OCI-LY1 (cell line): ENCODE results near the gene ANKRD55.

Experiments
- EZH2 ChIP-seq: fragments of 200-600 bp; sonication (generic), shearing (Covaris generic); IDR thresholded peaks from 2 replicates; pipeline ENCODE4 v1.8.0; 2017; ENCODE audit warnings: borderline replicate concordance, mixed run types, mild to moderate bottlenecking, antibody characterized with exemption, low read length, moderate library complexity, mixed read lengths
- TF ChIP-seq, protein P1 (sequence below): fragments of 200-600 bp; sonication (generic), shearing (Covaris generic); IDR thresholded peaks from 2 replicates; pipeline ENCODE4 v1.5.1; 2017; ENCODE audit warnings: mild to moderate bottlenecking, antibody characterized with exemption, low read length, moderate library complexity, mixed read lengths

DNA sequence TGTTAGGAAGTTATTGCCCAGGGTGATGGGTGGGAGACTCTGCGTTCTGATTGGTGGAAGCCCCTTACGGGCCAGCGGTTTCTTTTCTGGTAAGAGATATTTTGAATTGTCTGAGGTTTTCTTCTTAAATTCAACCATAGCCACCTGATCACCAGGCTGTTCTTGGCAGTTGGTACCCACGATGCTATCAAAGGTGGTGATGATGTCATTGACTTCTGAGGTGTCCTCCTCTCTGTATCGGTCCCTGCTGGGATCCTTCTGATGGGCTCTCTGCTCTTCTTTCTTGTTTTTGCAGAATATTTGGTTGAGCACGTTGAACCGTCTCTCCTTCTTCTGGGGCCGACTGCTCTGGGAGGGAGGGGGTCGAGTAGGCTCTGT lies 121.7 kb downstream of the ANKRD55 start:
- TF ChIP-seq, protein P1, sequence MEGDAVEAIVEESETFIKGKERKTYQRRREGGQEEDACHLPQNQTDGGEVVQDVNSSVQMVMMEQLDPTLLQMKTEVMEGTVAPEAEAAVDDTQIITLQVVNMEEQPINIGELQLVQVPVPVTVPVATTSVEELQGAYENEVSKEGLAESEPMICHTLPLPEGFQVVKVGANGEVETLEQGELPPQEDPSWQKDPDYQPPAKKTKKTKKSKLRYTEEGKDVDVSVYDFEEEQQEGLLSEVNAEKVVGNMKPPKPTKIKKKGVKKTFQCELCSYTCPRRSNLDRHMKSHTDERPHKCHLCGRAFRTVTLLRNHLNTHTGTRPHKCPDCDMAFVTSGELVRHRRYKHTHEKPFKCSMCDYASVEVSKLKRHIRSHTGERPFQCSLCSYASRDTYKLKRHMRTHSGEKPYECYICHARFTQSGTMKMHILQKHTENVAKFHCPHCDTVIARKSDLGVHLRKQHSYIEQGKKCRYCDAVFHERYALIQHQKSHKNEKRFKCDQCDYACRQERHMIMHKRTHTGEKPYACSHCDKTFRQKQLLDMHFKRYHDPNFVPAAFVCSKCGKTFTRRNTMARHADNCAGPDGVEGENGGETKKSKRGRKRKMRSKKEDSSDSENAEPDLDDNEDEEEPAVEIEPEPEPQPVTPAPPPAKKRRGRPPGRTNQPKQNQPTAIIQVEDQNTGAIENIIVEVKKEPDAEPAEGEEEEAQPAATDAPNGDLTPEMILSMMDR = no peak
- no peak for TF ChIP-seq EZH2
